IPS-15b (cell line): ENCODE data around the gene FAM72C.
"Not testable (repeated sequence)": the region's sequence is repeated elsewhere in the genome, so short reads cannot be mapped to it uniquely, and the experiment has no call there.

ENCODE experiments used
- H3K27me3 ChIP-seq: one replicate; pipeline ENCODE4 v1.6.1; 2013; ENCODE audit warnings: low read length; ENCODE audit not compliant: control insufficient read depth, insufficient read depth
- H3K36me3 ChIP-seq: one replicate; pipeline ENCODE4 v1.6.1; 2013; ENCODE audit warnings: low read length; ENCODE audit not compliant: control insufficient read depth, insufficient read depth
- H3K4me1 ChIP-seq: one replicate; pipeline ENCODE4 v1.6.1; 2013; ENCODE audit warnings: mild to moderate bottlenecking, low read length; ENCODE audit not compliant: control insufficient read depth, insufficient read depth
- H3K4me3 ChIP-seq: one replicate; pipeline ENCODE4 v1.5.1; 2013; ENCODE audit warnings: low read depth, low read length
- H3K9ac ChIP-seq: one replicate; pipeline ENCODE4 v1.6.1; 2013; ENCODE audit warnings: low read depth, mild to moderate bottlenecking, low read length
- H3K9me3 ChIP-seq: one replicate; pipeline ENCODE4 v1.6.1; 2013; ENCODE audit warnings: mild to moderate bottlenecking, low read length; ENCODE audit not compliant: control insufficient read depth, insufficient read depth

FAM72C gene

GRCh38 chr1:143971924-143972700, at the start of gene FAM72C:
FAM72C (minus strand) TSS chr1:143971986; CDS start chr1:143971141, 845 bp downstream.
- not testable (repeated sequence) for H3K36me3 ChIP-seq, H3K4me1 ChIP-seq, H3K9ac ChIP-seq, H3K9me3 ChIP-seq, H3K4me3 ChIP-seq, H3K27me3 ChIP-seq

DNA sequence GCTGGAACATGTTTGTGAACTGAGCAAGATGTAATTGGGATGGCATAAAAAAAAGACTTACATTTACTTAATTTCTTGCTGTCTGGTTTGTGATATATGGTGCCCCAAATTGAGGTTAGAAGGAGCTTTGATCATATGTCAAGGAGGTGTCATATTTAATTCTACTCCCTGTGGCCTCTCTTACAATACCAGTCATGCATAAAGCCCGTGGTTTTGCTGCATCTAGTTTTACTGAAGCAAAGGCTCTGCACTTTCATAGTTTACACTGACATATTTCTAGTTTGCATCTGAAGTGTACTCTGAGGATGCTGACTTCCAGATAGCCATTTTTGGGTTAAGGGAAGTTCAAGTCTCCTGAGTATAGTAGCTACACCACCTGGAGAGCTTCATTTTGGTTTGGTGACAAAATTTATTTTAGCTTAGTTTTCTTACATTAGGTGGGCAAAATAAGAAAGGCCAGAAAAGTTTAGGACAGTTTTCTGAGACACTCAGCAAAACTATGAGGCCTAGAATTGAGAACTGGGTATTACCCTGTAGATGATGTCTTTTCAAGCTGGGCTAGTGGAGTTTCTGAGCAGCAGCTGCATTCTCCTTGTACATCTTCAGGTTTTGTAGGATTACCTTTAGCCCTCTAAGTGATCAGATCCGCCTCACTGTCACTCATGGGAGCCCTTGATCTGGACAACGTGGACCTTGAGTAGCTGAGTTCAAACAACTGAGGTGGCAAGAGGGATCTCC, 48.4 kb upstream of the FAM72C start:
- not testable (repeated sequence) for H3K9me3 ChIP-seq, H3K4me1 ChIP-seq, H3K9ac ChIP-seq, H3K36me3 ChIP-seq, H3K4me3 ChIP-seq, H3K27me3 ChIP-seq

GRCh38 chr1:144019101-144019500, 47.3 kb upstream of the FAM72C start:
- not testable (repeated sequence) for H3K9me3 ChIP-seq, H3K36me3 ChIP-seq, H3K9ac ChIP-seq, H3K4me1 ChIP-seq, H3K4me3 ChIP-seq, H3K27me3 ChIP-seq

- H3K9me3 ChIP-seq, H3K9ac ChIP-seq, H3K36me3 ChIP-seq, H3K4me1 ChIP-seq, H3K27me3 ChIP-seq, H3K4me3 ChIP-seq: not testable (repeated sequence)
Measured at GRCh38 chr1:144015180-144015966, 43.6 kb upstream of the FAM72C start.

DNA sequence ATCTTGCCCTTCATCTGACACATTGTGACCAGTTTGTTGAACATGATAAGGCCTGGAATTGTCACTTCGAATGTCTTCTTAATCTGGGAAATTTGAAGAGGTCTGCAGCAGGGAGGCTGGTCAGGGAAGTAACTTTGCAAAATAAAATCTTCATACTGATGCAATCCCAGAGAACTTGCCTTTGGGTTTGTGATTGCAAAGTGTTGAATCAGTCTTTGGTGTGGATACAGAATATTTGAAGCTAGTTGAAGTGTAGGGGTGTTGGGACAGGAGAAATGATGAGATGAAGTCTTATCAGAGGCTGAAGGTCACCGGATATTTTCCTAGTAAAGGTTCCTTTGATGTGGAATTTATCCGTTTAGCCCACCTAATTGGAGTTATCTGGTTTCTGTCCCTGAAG, 42.7 kb upstream of the FAM72C start:
- H3K27me3 ChIP-seq, H3K4me1 ChIP-seq, H3K4me3 ChIP-seq, H3K9ac ChIP-seq, H3K36me3 ChIP-seq, H3K9me3 ChIP-seq: not testable (repeated sequence)

- H3K9ac ChIP-seq, H3K27me3 ChIP-seq: not testable (repeated sequence)
Measured at GRCh38 chr1:144014121-144014520, 42.3 kb upstream of the FAM72C start.

DNA sequence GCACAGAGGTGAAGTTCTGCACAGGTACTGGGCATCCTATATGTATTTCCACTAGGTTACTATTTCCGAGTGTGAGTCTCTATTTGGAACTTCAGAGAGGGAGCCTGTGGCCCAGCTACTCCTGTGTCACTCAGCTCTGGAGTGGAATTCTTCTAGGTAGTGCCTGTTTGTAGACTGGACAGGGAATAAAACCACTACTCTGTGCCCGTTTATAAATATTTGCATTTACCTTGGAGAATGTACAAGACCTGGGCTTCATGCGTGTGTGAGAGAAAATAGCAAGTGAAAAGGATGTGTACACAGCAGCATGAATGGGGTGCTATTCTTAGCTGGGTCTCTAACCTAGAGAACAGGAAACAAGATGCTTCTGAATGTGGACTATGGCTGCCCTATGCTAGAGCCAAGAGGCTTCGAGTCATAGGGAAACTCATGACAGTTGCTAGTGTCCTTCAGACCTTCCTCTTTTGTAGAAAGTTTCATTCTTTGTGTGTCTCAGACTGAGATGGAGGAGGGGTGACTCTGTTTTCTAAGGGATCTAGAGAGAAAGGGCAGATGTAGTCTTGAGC, 40.5 kb upstream of the FAM72C start:
- not testable (repeated sequence) for H3K9me3 ChIP-seq, H3K4me1 ChIP-seq, H3K27me3 ChIP-seq, H3K9ac ChIP-seq, H3K4me3 ChIP-seq, H3K36me3 ChIP-seq

More at GRCh38 chr1:144014121-144014520, 42.3 kb upstream of the FAM72C start:
- H3K4me1 ChIP-seq, H3K36me3 ChIP-seq, H3K4me3 ChIP-seq, H3K9me3 ChIP-seq: not testable (repeated sequence)

GRCh38 chr1:144009410-144009809, 37.6 kb upstream of the FAM72C start:
- not testable (repeated sequence) for H3K9me3 ChIP-seq, H3K27me3 ChIP-seq, H3K36me3 ChIP-seq, H3K4me1 ChIP-seq, H3K9ac ChIP-seq, H3K4me3 ChIP-seq

GRCh38 chr1:144004259-144004658, 32.5 kb upstream of the FAM72C start:
- not testable (repeated sequence) for H3K9ac ChIP-seq, H3K4me1 ChIP-seq, H3K36me3 ChIP-seq, H3K4me3 ChIP-seq, H3K9me3 ChIP-seq, H3K27me3 ChIP-seq

GRCh38 chr1:144003306-144004029, 31.7 kb upstream of the FAM72C start:
- H3K4me3 ChIP-seq, H3K9ac ChIP-seq, H3K9me3 ChIP-seq, H3K27me3 ChIP-seq, H3K4me1 ChIP-seq, H3K36me3 ChIP-seq: not testable (repeated sequence)

GRCh38 chr1:144002141-144002881, 30.5 kb upstream of the FAM72C start:
- H3K36me3 ChIP-seq, H3K27me3 ChIP-seq, H3K4me3 ChIP-seq, H3K9me3 ChIP-seq, H3K9ac ChIP-seq, H3K4me1 ChIP-seq: not testable (repeated sequence)
